HG03103 (cell line): ENCODE measurements around the gene PDE4B.

ENCODE experiments used
- ATAC-seq: cut with Tn5 transposase; IDR thresholded peaks from one replicate; pipeline ENCODE4 v1.9.1; 2021; ENCODE audit warnings: low read depth; ENCODE audit not compliant: unreplicated experiment

PDE4B gene

GRCh38 chr1:66325594-66326380, 533.1 kb downstream of the PDE4B start:
- no peak for ATAC-seq

- ATAC-seq, result no peak
These were observed 534.2 kb downstream of the PDE4B start for GRCh38 chr1:66326867-66327266.

GRCh38 chr1:66327588-66327987, 534.9 kb downstream of the PDE4B start:
- ATAC-seq, result peak; percentile 29

- no peak for ATAC-seq
These were observed 536.2 kb downstream of the PDE4B start for GRCh38 chr1:66328896-66329295.

GRCh38 chr1:66330722-66331141, 538.0 kb downstream of the PDE4B start:
- ATAC-seq, result no peak

GRCh38 chr1:66331658-66332547, 539.2 kb downstream of the PDE4B start:
- ATAC-seq, result no peak

GRCh38 chr1:66332548-66332901, 539.8 kb downstream of the PDE4B start:
- no peak for ATAC-seq

GRCh38 chr1:66333466-66334199, 540.9 kb downstream of the PDE4B start:
- ATAC-seq, result no peak

- no peak for ATAC-seq
These were observed 541.6 kb downstream of the PDE4B start for GRCh38 chr1:66334318-66334717.

- no peak for ATAC-seq
These were observed 542.4 kb downstream of the PDE4B start for GRCh38 chr1:66335125-66335524.

GRCh38 chr1:66335859-66336640, 543.4 kb downstream of the PDE4B start:
- ATAC-seq, result peak; percentile 74

GRCh38 chr1:66336641-66336990, 543.9 kb downstream of the PDE4B start:
- ATAC-seq, result no peak

GRCh38 chr1:66337249-66337648, 544.6 kb downstream of the PDE4B start:
- ATAC-seq, result no peak

GRCh38 chr1:66339944-66340343, 547.2 kb downstream of the PDE4B start:
- no peak for ATAC-seq

- ATAC-seq, result no peak
These were observed 548.9 kb downstream of the PDE4B start for GRCh38 chr1:66341446-66342089.

- ATAC-seq, result no peak
These were observed 550.0 kb downstream of the PDE4B start for GRCh38 chr1:66342707-66343106.

- ATAC-seq, result no peak
These were observed 551.1 kb downstream of the PDE4B start for GRCh38 chr1:66343569-66344325.

GRCh38 chr1:66346057-66346795, 553.5 kb downstream of the PDE4B start:
- no peak for ATAC-seq
